Measurements from ENCODE around the gene TXNDC2.
"Not testable (repeated sequence)": the region's sequence is repeated elsewhere in the genome, so short reads cannot be mapped to it uniquely, and the experiment has no call there.

TXNDC2 gene

GRCh38 chr18:9885170-9886004 is at the start of gene TXNDC2:
TXNDC2 (plus strand) TSS chr18:9885973; CDS start chr18:9886681, 708 bp downstream.
- DNase-seq (ENCODE audit: low read depth) = no peak

- DNase-seq (ENCODE audit: low read depth) = no peak
These were observed 47.5 kb upstream of the TXNDC2 start for GRCh38 chr18:9838144-9838877.

DNA sequence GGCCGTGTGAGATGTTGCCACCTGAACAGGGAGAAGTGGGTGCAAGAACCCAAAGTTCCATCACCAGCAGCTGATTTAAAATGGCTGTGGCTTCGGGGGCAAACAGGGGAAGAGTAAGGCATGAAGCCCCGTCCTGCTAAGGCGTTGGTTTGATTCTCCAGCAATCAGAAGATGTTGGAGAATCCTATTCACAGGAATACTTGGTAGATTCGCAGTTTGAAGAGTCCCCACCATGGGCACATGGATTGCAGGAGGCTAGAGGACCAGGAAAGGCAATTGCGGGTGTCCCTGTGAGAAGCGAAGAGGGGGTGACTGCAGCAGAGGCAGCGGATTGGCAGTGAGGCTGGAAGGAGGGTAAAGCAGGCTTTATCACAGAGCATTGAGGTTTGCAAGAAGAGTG is 46.6 kb upstream of the TXNDC2 start:
- DNase-seq (ENCODE audit: low read depth) = no peak

DNA sequence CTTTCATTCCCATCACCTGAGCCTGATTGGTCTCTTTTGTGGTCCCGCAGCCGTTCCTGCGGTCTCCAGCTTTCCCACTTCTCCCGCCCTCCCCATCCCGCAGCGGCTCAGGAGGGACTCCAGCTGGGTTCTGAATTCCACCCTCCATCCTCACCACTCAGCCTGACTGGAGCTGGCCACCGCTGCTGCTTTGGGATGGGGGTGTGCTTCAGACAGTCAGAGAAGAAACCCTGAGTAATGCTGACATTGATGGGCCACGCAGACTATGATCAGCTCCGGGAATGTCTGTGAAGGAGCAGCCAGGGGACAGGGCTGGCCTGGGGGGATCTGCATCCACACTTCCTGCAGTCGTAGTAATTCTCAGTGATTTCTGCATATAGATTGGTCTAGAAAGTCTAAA is 45.9 kb upstream of the TXNDC2 start:
- DNase-seq (ENCODE audit: low read depth) = no peak

- DNase-seq (ENCODE audit: low read depth) = no peak
These were observed 44.0 kb upstream of the TXNDC2 start for GRCh38 chr18:9841752-9842151.

DNA sequence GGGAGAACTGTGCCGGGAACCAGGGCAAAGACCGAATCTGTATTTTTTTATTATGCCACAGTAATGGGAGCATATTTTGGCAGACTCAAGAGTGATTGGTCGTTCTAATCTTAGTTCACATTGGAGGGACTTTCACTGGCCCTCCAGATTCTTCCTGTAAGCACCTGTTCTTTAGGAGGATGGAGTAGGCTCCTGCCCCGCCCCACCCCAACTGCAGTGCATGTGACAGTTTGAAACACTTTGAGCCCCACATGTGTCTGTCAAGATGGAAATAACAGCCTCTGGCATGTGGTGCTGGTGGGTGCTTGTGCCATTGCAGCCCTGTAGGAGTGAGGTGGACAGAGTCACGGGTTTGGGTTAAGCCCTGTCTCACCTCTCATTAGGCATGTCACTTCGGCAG is 43.3 kb upstream of the TXNDC2 start:
- no peak for DNase-seq (ENCODE audit: low read depth)

DNA sequence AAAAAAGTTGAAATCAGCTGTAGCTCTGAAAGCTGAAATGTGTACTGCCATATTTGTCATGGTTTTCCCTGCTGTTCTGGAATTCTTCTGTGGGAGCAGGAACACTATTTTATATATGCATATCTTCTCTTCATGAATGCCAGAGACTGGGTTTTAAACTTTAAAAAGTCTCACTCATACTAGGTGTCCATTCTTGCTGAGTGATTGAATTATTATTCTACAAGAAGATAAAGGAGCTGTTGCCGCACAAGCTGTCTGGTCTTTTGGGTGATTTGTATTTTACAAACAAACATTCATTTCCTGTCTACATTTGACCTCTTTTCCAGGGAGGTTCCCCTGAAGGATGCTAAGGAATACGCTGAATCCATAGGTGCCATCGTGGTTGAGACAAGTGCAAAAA is 40.5 kb upstream of the TXNDC2 start:
- DNase-seq (ENCODE audit: low read depth) = no peak

- no peak for DNase-seq (ENCODE audit: low read depth)
These were observed 39.4 kb upstream of the TXNDC2 start for GRCh38 chr18:9846162-9846925.

- no peak for DNase-seq (ENCODE audit: low read depth)
These were observed 37.4 kb upstream of the TXNDC2 start for GRCh38 chr18:9848170-9848879.

- DNase-seq (ENCODE audit: low read depth) = no peak
These were observed 36.1 kb upstream of the TXNDC2 start for GRCh38 chr18:9849407-9850283.

DNA sequence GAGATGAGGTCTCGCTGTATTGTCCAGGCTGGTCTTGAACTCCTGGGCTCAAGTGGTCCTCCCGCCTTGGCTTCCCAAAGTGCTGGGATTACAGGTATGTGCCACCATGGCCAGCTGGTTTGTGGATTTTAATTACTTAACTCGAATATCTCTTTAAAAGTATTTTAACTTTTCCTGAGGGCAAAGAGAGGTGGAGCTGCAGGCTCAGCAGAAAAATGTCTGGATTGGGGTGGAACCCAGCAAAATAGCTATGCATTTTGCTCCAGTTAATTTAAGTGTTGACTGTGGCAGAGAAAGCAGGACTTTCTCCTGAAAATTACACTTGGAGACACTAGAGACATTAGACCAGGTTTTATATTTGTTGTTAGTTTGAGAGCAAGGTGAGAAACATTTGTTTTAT is 35.5 kb upstream of the TXNDC2 start:
- DNase-seq (ENCODE audit: low read depth) = no peak

DNA sequence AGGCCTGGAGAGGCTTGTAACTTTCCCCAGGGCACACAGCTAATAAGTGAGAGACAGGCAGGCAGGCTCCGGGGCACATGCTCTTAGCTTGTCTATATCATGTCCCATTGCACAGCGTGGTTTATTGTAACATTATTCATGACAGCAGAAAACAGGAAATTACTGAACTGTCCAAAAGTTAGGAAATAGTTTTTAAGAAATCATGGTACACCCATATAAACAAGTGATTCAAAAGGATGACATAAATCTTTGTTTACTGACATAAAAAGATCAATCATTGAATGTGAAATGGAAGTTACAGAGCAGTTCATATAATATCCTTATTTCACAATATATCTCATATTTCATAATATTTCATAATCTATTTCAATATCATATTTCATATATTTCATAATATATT is 34.3 kb upstream of the TXNDC2 start:
- DNase-seq (ENCODE audit: low read depth) = no peak

DNA sequence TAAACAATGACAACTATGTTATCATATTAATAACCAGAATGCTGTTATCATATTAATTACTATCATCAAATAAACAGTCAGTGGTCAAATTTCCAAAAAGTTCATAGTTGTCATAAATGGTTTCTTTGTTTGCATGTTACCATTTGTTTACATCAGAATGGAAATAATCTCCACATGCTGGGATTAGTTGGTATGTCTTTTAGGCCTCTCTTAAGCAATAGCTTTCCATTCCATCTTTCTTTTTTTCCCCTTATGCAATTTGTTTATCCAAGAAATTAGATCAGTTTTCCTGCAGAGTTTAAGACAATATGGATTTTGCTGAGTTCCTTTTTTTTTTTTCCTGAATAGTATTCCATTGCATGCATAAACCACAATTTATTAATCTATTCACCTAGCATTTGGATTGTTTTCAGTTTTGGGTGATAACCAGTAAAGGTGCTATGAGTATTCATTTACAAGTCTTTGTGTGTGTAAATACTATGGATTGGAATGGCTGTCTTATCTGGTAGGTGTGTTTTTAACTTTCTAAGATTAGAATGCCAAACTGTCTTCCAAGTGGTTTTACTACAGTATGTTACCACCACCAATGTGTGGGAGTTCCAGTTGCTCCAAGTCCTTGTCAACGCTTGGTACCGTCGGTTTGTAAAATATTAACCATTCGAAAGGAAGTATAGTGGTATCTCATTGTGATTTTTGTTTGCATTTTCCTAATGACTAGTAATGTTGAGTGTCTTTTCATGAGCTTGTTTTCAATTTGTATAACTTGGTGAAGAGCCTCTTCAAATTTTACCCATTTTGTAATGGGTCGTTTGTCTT is 33.3 kb upstream of the TXNDC2 start:
- DNase-seq (ENCODE audit: low read depth) = no peak

- DNase-seq (ENCODE audit: low read depth) = no peak
These were observed 30.7 kb upstream of the TXNDC2 start for GRCh38 chr18:9854801-9855676.

- no peak for DNase-seq (ENCODE audit: low read depth)
These were observed 30.1 kb upstream of the TXNDC2 start for GRCh38 chr18:9855681-9856080.

GRCh38 chr18:9856092-9856491 is 29.7 kb upstream of the TXNDC2 start:
- no peak for DNase-seq (ENCODE audit: low read depth)

DNA sequence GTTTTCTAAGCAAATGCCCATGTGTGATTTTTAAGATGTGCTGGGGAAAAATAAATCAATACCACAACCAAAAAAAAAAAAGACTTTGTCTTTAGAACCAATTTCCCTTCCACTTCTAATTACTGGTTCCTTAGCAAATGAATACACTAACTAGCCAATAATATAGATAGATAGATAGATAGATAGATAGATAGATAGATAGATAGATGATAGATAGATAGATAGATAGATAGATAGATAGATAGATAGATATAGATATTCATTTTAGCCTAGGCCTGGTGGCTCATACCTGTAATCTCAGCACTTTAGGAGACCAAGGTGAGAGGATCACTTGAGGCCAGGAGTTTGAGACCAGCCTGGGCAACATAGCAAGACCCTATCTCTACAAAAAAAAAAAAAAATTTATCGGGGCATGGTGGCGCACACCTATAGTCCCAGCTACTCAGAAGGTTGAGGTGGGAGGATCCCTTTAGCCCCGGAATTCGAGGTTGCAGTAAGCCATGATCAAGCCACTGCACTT is 28.2 kb upstream of the TXNDC2 start:
- not testable (repeated sequence) for DNase-seq (ENCODE audit: low read depth)

GRCh38 chr18:9858642-9859041 is 27.1 kb upstream of the TXNDC2 start:
- no peak for DNase-seq (ENCODE audit: low read depth)

- no peak for DNase-seq (ENCODE audit: low read depth)
These were observed 26.5 kb upstream of the TXNDC2 start for GRCh38 chr18:9859232-9859631.

Measured in ELR (cell line).